GM18868 (cell line): ENCODE measurements around the gene PNPLA5.
"Not testable (repeated sequence)": the region's sequence is repeated elsewhere in the genome, so short reads cannot be mapped to it uniquely, and the experiment has no call there.

Experiments
- ATAC-seq: cut with Tn5 transposase; IDR thresholded peaks from one replicate; pipeline ENCODE4 v1.9.1; 2021; ENCODE audit warnings: mild to moderate bottlenecking, moderate library complexity; ENCODE audit not compliant: unreplicated experiment

The PNPLA5 gene, protein sequence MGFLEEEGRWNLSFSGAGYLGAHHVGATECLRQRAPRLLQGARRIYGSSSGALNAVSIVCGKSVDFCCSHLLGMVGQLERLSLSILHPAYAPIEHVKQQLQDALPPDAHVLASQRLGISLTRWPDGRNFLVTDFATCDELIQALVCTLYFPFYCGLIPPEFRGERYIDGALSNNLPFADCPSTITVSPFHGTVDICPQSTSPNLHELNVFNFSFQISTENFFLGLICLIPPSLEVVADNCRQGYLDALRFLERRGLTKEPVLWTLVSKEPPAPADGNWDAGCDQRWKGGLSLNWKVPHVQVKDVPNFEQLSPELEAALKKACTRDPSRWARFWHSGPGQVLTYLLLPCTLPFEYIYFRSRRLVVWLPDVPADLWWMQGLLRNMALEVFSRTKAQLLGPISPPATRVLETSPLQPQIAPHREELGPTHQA

GRCh38 chr22:43891360-43892182 lies at the start of gene PNPLA5:
Gene PNPLA5, minus strand, starts transcription at chr22:43892013. Its CDS starts 133 bp downstream, at chr22:43891880.
- ATAC-seq, result no peak

GRCh38 chr22:43941449-43941848 lies 49.6 kb upstream of the PNPLA5 start:
- ATAC-seq, result no peak

DNA sequence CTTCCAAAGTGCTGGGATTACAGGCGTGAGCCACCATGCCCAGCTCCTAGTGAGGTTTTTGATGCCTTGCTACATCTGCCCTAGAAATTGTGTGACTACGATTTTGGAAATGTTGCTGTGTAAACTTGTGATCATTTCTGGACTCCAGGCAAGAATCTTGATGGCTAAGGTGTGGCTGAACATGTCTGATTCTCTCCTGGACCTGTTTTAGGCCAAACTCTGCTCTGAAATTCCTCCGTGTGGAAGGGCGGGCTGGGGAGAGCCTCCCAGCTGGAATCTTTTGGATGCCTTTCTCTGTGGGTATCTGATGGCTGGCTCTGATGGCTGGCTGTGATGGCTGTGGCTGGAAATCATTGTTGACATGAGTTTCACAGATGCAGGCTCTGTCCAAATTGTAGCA lies 40.0 kb upstream of the PNPLA5 start:
- no peak for ATAC-seq

- ATAC-seq, result no peak
Measured at GRCh38 chr22:43928908-43929307, 37.1 kb upstream of the PNPLA5 start.

DNA sequence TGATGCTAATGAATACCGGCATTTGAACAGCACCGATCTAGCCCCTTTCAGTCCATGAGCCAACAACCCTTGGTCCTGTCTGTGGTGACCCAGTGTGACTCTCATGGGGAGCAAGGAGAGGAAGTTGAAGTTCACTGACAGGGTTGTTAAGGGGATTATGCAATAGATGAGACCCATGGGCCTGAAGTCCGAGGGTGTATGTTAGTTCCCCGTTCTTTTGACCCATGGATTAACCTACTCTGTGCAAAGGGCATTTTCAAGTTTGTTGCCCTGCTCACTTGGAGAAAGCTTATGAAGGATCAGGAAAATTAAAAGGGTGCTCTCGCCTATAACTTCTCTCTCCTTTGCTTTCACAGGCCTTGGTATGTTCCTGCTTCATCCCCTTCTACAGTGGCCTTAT lies 36.7 kb upstream of the PNPLA5 start:
- no peak for ATAC-seq

DNA sequence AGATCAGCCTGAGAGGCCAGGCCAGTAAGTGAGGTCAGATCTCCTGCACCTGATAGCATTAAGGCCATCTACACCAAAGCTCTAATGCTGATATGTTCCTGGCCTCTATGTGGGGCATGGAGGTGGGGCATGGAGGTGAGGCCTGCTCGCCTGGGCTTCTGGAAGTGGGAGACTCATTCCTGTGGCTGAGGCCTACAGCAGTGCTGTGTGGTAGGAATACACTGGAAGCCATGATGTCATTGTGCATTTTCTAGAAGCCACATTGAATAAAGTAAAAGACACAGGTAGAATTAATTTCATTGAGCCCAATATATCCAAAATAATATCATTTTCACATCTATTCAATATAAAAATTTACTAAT lies 34.5 kb upstream of the PNPLA5 start:
- no peak for ATAC-seq

DNA sequence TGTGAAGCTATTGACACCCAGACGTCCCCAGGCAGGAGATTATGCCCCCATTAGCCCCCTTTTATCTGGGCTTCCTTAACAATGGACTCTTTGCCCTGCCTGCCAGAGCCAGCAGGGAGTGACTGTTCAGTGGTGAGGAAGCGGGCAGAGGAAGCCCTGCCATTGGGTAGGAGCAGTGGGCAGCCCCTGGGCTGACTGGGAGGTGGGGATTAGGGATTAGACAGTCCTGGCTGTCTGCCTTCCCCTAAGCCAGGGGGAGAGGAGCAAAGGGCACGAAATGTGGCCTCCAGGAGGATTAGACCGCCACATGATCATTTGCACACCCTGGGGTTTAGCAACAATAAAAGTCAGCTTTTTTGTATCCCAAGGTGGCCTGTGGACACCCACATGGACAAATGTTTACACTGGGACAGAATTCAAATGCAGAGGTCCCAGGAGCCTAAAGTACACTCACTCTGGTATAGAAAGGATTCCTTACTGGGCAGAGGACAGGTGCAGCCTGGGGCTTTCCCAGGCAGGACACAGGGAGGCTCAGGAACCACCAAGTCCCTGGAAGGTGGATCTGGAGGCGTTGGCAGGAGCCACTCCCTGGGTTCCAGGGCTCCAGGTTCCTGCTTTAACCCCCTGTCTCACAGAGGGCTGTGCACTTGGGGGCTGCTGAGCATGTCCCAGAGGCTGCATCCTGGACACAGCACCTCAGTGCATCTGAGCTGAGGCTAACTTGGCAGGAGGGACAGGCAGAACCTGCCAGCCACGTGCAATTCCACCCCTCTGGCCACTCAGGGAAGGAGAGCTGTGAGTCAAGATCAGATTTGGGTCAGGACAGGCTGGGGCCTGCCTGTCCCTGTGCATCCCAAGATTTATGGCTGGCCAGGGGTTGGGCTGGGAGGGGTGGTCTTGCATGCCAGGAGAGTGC lies 33.9 kb upstream of the PNPLA5 start:
- ATAC-seq, result no peak

DNA sequence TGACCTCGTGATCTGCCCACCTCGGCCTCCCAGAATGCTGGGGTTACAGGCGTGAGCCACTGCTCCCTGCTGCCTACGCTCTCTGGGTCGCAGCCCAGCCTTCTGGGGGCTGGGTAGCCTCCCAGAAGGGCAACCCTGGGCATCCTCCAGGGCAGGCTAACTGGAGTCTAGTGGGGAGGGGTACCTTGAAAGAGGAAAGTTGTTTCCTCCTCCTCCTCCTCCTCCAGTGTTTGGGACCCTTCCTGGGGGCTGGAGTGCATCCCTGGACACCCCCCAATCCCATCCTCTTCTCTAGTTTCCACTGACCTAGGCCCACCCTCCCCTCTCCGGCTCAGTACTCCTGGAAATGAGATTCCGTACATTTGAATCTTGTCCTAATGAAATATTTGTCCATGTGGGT lies 33.1 kb upstream of the PNPLA5 start:
- no peak for ATAC-seq

DNA sequence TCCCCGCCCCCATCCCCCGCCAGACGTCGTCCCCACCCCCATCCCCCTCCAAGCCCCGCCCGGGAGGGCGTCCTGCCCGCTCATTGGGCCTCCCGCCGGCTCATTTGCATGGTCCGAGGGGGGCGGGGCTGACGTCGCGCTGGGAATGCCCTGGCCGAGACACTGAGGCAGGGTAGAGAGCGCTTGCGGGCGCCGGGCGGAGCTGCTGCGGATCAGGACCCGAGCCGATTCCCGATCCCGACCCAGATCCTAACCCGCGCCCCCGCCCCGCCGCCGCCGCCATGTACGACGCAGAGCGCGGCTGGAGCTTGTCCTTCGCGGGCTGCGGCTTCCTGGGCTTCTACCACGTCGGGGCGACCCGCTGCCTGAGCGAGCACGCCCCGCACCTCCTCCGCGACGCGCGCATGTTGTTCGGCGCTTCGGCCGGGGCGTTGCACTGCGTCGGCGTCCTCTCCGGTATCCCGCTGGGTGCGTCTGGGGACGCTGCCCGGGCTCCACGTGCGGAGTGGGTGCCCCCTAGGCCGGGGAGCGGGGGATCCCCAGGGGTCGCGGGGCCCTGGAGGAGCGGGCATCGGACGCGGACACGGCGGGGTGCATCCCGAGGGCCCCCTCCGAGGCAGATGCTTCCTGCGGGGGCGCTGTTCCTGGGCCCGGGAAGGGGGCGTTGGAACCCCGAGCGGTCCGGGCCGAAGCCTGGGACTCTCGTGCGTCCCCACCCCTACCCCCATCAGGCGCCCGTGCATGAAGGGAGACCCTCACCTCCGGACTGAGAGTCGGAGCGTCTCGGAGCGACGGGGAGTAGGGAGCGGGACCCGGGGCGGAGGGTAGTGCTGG lies 32.0 kb upstream of the PNPLA5 start, which contains the start of gene PNPLA3:
Gene PNPLA3 (plus strand): TSS at position 175 of the 834 bp plus-strand sequence. CDS start 107 bp downstream, at position 282.
- ATAC-seq, result no peak

DNA sequence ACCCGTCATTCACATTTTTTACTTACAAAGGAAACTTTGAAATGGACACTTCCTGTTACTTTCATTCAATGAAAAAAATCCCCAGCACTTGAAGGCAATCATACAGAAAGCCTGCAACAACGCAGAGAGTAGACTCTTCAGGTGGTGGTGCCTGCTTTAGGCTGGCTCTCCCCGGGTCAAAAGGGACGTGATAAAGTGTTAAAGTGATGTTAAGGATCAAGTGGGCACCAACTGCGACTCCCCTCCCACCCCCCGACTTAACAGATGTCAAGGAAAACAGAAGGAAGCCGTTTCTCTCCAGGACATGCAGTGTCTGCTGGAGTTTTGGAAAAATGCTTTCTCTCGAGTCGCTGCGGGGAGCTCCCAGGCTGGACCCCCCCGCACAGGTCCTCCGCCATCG lies 31.4 kb upstream of the PNPLA5 start:
- ATAC-seq, result no peak

DNA sequence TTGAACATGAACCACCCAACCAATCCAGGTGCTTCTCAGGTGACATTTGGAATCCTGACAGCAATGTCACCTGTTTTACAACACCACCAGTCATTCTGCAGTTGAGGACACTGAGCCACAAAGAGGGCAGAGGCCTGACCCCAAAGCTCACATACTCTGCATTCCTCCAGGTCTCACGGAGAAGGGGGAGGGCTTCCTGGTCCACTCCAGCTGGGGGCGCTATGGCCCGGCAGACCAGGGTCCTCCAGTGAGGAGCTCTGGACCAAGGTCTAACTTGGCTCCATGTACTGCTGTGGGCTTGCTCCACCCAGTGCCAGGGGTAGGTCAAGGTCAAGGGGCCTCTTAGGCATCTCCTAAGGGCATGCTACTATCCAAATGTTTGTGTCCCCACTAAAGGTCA lies 30.3 kb upstream of the PNPLA5 start:
- no peak for ATAC-seq

DNA sequence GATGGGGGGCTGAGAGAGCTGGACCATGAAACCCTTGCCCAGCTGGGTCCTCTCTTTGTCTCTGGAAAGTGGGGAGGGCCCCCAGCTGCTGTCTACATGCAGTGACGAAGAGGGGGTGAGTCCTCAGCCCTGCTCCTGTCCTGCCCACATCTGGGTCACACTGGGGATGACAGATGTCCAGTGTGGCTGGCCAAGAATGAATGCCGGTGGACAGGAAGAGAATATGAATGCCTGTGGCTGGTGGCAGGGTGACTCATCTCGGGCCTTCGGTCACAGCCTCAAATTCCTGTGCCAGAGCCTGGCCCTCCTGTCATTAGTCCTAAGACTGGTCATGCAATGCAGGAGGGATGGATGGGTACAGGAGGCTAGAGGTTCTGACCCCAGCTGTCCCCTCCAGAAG lies 29.6 kb upstream of the PNPLA5 start:
- no peak for ATAC-seq

- ATAC-seq, result no peak
Measured at GRCh38 chr22:43919106-43919973, 27.5 kb upstream of the PNPLA5 start.

GRCh38 chr22:43917521-43917920 lies 25.7 kb upstream of the PNPLA5 start:
- ATAC-seq, result no peak

- no peak for ATAC-seq
Measured at GRCh38 chr22:43911351-43911750, 19.5 kb upstream of the PNPLA5 start.

DNA sequence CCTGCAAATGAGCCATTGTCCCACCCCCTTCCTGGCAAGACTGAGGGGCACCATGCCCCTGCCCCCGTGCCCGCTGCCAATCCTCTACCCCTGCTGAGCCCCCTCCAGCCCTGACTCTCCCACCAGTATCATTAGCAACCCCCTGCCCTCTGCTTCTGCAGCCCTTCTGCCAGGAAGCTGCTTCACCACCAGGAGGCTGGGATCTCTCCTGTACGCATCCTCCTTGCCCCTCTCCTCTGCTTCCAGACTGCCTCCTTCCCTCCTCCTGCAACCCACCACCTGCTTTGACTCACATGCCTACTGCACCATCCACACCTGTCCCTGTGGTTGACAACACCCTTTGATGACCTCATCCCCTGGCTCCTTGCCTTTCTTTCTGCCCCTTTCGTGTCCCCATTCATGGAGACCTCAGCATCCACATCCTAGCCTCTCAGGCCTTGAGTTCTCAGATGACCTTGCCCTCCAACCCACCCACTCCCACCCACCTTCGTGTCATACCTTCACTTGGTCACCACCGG lies 18.4 kb upstream of the PNPLA5 start:
- ATAC-seq, result no peak

DNA sequence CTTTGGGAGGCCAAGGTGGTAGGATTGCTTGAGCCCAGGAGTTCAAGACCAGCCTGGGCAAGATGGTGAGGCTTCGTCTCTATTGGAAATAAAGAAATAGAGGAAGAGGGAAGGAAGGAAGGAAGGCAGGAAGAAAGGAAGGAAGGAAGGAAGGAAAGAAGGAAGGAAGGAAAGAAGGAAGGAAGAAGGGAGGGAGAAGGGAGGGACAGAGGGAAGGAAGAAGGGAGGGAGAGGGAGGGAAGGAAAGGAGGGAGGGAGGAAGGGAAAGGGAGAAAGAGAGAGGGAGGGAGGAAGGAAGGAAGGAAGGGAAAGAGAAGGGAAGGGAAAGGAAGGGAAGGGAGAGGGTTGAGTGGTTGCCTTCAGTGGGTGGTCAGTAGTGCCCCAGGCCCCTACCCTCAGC lies 17.9 kb upstream of the PNPLA5 start:
- no peak for ATAC-seq

GRCh38 chr22:43905681-43906080 lies 13.9 kb upstream of the PNPLA5 start:
- ATAC-seq, result no peak

GRCh38 chr22:43904412-43904811 lies 12.6 kb upstream of the PNPLA5 start:
- ATAC-seq, result not testable (repeated sequence)
